Right atrium auricular region (tissue), 2 donors: Measurements from ENCODE around the gene LRRC3. TPM values are rescaled to one million over a fixed set of nuclear protein-coding genes. Genes with fewer than 3 reads are reported as not detected.
A peak's percentile ranks its signal among the peaks of the same experiment; 100 is the strongest.
"Not testable (repeated sequence)": the region's sequence is repeated elsewhere in the genome, so short reads cannot be mapped to it uniquely, and the experiment has no call there.

Experiments
- DNase-seq: peaks from one replicate; pipeline ENCODE4 v3.0.0-alpha.2; 2019; ENCODE audit warnings: low spot score
- H3K27ac ChIP-seq, 2 donors: fragments of 200-600 bp; sonication (generic); 1 replicate in 1 of 2; 2 replicates in 1 of 2; pipeline ENCODE4 v1.5.1; 2016 to 2019
- H3K27me3 ChIP-seq, 2 donors: fragments of 200-600 bp; sonication (generic); one replicate each; pipeline versions ENCODE4 v1.5.1 to v1.6.0; 2017 to 2019
- H3K36me3 ChIP-seq: fragments of 200-600 bp; sonication (generic); one replicate; pipeline ENCODE4 v1.5.1; 2016
- H3K4me1 ChIP-seq, 2 donors: fragments of 200-600 bp; sonication (generic); one replicate each; pipeline versions ENCODE4 v1.5.1 to v1.6.0; 2017 to 2019
- H3K4me3 ChIP-seq, 2 donors: fragments of 200-600 bp; sonication (generic); 1 replicate in 1 of 2; 2 replicates in 1 of 2; pipeline ENCODE4 v1.5.1; 2017 to 2019; ENCODE audit warnings: mild to moderate bottlenecking in 1 of 2, moderate library complexity in 1 of 2
- H3K9me3 ChIP-seq, 2 donors: fragments of 200-600 bp; sonication (generic); one replicate each; pipeline ENCODE4 v1.5.1; 2019
- total RNA-seq, 2 donors: library from RNA; depleted of rRNA; stranded (reverse); fragments of >200 nt; gene quantifications; one replicate each; pipeline ENCODE4 v1.1.0, GENCODE V29; 2016
- TF ChIP-seq, protein P1 (sequence below), 2 donors: fragments of 200-600 bp; sonication (generic); IDR thresholded peaks; one replicate each; pipeline ENCODE4 v1.5.1; 2019; ENCODE audit warnings: antibody characterized with exemption in 2 of 2

Gene LRRC3
- total RNA-seq, 2 donors from 2014 or later, result 1.1 to 1.7 TPM

DNA sequence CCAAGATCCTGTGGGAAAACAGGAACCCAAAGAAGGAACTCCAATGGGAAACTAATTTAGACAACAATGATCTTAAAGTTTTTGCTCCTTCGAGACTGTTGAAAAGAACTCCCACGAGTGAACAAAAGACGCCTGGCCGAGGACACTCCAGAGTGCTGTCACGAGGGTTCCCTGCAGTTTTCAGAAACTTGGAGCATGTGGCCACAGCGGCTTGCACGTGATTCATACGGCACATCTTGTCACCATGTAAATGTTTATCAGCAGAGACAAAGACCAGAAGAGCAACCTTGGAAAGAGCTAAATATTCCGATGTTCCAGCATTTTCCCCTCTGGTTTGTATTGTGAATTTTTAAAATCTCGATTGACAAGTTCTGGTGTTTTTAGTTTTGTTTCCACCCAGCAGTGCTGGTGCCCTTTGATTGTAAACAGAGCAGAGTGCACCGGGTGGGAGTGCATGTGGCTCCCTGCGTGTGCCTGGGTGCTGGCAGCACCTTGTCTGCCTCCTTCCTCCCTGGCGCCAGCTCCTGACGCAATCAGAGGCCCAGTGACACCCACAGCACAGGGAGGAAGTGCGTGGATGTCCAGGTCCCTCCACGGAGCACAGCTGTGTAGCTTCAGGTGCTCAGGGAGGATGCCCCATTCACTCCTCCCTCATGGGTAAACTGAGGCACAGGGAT, 23.0 kb downstream of the LRRC3 start:
- no peaks in the 10 kb centered on the region for H3K27me3 ChIP-seq
- TF ChIP-seq, protein P1, sequence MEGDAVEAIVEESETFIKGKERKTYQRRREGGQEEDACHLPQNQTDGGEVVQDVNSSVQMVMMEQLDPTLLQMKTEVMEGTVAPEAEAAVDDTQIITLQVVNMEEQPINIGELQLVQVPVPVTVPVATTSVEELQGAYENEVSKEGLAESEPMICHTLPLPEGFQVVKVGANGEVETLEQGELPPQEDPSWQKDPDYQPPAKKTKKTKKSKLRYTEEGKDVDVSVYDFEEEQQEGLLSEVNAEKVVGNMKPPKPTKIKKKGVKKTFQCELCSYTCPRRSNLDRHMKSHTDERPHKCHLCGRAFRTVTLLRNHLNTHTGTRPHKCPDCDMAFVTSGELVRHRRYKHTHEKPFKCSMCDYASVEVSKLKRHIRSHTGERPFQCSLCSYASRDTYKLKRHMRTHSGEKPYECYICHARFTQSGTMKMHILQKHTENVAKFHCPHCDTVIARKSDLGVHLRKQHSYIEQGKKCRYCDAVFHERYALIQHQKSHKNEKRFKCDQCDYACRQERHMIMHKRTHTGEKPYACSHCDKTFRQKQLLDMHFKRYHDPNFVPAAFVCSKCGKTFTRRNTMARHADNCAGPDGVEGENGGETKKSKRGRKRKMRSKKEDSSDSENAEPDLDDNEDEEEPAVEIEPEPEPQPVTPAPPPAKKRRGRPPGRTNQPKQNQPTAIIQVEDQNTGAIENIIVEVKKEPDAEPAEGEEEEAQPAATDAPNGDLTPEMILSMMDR (IDR thresholded peaks at IDR 0.05), result no peak
- H3K27ac ChIP-seq, result no peak overlapping the region

DNA sequence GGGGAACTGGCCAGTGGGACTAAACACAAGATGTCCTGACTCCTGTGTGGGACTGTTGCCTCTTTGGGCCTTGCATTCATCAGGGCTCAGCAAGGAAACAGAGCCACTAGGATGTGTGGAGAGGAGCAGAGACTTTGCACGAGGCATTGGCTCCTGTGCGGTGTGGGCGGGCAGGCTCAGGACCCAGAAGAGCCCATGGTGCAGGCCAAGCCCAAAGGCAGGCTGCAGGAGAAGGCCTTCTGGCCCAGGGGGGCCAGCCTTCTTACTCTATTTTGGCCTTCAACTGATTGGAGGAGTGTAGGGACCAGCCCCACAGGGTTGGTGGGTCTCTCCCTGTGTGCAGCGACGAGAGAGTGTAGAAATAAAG, 23.5 kb downstream of the LRRC3 start:
- TF ChIP-seq, protein P1 (IDR thresholded peaks at IDR 0.05), result no peak
- no peak overlapping the region for H3K27ac ChIP-seq
- no peaks in the 10 kb centered on the region for H3K36me3 ChIP-seq

More for the DNA sequence above, 23.0 kb downstream of the LRRC3 start:
- no peaks in the 10 kb centered on the region for H3K4me1 ChIP-seq
- no peaks in the 10 kb centered on the region for H3K9me3 ChIP-seq
- no peak for DNase-seq
- no peak overlapping the region for H3K4me3 ChIP-seq
- H3K36me3 ChIP-seq, result no peaks in the 10 kb centered on the region

GRCh38 chr21:44479556-44480199, 24.4 kb downstream of the LRRC3 start:
- H3K36me3 ChIP-seq, H3K27ac ChIP-seq, H3K4me1 ChIP-seq, H3K4me3 ChIP-seq, H3K9me3 ChIP-seq, DNase-seq, H3K27me3 ChIP-seq: not testable (repeated sequence)
- TF ChIP-seq, protein P1 (IDR thresholded peaks at IDR 0.05), result peak; percentile 58 to 70

More for the DNA sequence above, 23.5 kb downstream of the LRRC3 start:
- no peak for DNase-seq
- Histone ChIP-seq H3K4me3 (no peak overlapping the region), H3K9me3 (no peaks in the 10 kb centered on the region), H3K4me1 (no peaks in the 10 kb centered on the region), H3K27me3 (no peaks in the 10 kb centered on the region)

GRCh38 chr21:44480200-44481053, 25.1 kb downstream of the LRRC3 start:
- no peaks in the 10 kb centered on the region for H3K27me3 ChIP-seq
- no peak for DNase-seq
- TF ChIP-seq, protein P1 (IDR thresholded peaks at IDR 0.05), result no peak

DNA sequence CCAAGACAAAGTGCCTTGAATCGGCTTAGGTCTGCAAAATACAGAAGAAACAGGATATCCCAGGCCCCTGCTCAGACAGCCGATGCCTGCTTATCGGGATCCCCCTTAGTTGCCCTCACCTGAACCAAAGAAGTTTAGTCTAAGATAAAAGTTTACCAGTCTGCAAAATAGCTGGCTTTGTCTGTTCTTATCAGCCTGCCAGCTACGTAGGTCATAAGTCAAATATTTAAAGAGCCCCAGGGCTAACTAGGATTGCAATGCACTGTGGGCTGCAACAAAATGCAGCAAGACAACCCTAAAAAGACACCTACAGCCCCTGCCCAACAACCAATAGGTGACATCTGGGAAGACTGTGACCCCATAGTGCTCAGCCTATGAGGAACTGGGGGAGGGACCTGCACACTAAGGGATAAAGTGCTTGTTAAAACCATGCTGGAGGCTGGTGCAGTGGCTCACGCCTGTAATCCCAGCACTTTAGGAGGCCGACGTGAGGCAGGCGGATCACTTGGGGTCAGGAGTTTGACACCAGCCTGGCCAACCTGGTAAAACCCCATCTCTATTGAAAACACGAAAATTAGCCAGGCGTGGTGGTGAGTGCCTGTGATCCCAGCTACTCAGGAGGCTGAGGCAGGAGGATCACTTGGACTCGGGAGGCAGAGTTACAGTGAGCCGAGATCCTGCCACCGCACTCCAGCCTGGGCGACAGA, 27.4 kb downstream of the LRRC3 start:
- Histone ChIP-seq H3K9me3 (no peaks in the 10 kb centered on the region), H3K4me1 (no peaks in the 10 kb centered on the region), H3K4me3 (no peak overlapping the region), H3K27ac (no peak overlapping the region), H3K36me3 (no peaks in the 10 kb centered on the region), H3K27me3 (no peaks in the 10 kb centered on the region)
- TF ChIP-seq, protein P1 (IDR thresholded peaks at IDR 0.05), result no peak
- DNase-seq, result no peak

More at GRCh38 chr21:44480200-44481053, 25.1 kb downstream of the LRRC3 start:
- Histone ChIP-seq H3K36me3 (no peaks in the 10 kb centered on the region), H3K4me3 (no peak overlapping the region), H3K9me3 (no peaks in the 10 kb centered on the region), H3K27ac (no peak overlapping the region), H3K4me1 (no peaks in the 10 kb centered on the region)
